HG03469 (cell line): Measurements from ENCODE around the gene PEX13.
"Not testable (repeated sequence)": the region's sequence is repeated elsewhere in the genome, so short reads cannot be mapped to it uniquely, and the experiment has no call there.

Source experiments
- ATAC-seq: cut with Tn5 transposase; IDR thresholded peaks from one replicate; pipeline ENCODE4 v1.9.1; 2021; ENCODE audit warnings: mild to moderate bottlenecking, moderate library complexity, moderate number of reproducible peaks; ENCODE audit not compliant: unreplicated experiment

Gene PEX13

DNA sequence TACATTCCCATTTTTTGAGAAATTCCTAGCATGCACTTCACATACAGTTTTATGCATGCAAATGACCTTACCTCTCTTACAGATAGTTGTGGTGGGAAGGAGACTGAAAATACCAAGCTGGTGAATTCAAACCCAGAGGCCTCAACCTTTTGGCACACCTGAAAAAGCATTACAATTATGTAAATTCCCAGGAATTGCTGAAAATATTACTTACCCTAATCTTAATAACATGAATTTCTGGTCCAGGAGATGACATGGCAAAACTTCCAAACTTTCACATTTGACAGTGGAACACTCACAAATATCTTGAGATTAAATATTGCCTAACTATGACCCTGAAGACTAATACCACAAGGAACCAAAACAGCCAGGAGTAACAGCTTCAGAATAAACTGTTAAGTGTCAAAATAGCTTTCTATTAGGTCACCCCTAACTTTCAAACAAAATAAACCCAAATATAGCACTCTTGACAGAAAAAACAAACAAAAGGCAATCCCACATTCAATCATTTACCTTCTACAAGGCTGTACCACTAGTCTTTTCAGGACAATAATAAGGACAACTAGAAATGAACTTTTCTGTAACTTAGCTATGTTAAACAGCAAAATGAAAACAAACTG, 10.9 kb upstream of the PEX13 start:
- ATAC-seq: no peak

DNA sequence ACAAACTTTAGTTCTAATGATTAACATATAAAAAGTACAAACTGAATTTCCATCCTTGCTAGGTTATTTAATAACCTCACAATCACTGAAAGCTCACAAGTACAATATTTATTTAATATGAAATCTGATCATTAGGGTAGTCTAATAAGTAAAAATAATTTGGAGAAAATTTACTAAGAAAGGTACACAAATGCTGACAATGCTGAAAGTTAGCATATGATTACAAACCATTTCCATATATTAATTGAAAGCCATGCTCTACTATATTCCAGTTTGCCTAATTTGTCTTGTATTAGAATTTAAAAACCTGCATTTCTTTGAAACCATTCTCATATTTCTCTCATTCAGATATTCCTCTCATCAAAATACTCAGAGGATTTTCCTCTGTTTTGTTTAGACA, 8.2 kb upstream of the PEX13 start:
- no peak for ATAC-seq

DNA sequence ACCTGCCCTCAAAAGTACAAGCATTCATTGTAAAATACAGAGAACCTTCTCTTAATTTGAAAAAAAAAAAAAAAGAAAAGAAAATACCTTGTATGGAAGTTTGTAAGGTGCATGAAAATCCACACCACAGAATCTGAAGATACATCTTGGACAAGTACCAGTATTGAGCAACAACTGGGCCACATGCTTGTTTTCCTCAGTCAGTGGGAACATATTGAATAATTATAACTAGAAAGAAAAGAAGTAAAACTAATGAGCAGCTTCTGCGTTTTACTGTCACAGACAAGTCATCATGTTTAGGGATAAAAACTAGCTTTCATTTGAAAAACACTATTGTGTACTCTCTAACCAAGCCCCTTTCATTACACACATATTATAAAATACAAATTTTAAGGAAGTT, 5.8 kb upstream of the PEX13 start:
- ATAC-seq: no peak

DNA sequence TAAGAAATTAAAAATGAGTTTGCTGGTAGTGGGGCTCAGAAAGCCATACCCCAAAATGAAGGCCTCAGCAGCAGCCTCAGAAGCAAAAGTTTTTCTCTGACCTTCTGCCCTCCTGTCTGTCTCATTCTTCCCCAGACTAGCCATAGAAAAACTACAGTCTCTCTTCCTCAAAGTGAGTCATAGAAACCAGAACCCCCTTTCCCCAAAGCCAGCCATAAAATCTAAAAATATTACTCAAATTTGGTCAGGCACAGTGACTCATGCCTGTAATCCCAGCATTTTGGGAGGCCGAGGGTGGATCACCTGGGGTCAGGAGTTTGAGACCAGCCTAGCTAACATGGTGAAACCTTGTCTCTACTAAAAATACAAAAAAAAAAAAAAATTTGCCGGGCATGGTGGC, 5.2 kb upstream of the PEX13 start:
- ATAC-seq: not testable (repeated sequence)

DNA sequence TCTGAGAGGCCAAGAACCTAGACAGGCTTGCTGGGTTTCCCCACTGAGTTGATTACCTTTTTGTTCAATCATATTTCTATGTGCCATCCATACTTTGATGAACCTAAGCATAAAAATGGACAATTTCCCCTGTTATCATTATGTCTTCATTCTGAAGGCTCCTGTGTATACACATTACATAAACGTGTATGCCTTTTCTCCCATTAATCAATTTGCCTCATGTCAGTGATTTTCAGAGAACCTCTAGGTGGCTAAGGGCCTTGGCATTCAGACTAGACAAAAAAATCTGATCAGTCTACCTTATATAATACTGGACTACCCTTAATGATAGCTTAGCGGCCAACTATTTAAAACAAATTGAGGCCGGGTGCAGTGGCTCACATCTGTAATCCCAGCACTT, 4.1 kb upstream of the PEX13 start:
- ATAC-seq: no peak

DNA sequence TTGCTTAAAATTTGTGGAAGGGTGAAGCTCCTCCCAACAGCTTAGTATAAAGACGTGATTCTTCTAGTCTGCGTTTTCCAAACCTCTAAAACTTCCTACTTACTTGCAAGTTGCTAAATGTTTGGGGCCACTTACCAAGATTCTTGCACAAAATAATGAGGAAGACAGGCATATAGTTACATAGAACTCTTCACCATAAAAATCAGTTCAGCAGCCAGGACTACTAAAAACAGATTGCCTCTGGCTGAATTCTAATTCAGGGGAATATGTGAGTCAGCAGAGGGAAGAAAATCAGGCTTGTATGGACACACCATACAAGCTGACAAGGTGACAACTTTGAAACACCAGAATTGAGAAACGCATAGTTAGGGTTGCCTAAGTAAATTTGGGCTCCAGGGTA, 2.8 kb upstream of the PEX13 start:
- no peak for ATAC-seq

DNA sequence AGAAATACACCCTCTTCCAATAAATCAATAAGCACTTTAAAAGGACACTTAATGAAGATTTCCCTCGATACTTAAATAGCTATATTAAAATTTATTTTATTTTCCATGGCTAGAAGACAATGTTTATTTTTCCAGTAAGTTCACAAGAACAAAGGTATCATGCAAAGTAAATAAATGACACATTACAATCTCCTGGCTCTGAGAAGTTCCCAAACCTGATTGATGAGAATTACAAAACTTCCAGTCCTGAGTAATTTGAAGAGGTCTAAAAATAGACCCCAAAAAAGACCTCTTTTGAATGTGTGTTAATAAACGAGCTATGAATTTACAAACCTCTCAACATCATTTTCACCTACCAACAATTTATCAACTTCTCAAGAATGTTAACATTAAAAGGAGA, 1.5 kb upstream of the PEX13 start:
- ATAC-seq: no peak

DNA sequence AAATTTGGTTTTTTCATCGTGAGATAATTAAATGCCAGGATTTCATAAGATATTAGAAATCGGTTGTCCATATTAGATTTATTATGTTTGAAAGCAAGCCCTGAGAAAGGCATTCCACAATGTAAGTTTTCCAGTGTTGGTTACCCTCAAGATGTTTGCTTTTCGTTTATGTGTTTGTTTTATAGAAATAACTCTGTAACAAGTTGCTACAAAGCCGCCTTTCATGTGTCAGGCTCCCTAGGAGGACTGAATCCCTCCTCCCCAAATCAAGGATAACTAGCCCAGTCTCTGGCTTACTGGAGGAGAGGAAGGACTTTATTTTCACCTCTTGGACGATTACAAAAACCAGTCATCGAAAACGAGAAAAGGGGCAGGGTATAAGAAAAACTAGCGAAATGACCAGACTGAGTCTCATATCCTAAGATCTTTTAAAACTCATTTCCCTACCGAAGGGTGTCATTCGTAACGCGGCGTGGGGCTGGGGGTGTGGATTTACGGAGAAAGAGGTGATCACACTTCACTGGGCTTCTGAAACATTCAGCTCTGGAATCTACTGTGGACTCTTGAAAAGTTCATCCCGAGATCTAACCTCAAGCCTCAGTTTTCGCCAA, 1.0 kb upstream of the PEX13 start:
- ATAC-seq: no peak

DNA sequence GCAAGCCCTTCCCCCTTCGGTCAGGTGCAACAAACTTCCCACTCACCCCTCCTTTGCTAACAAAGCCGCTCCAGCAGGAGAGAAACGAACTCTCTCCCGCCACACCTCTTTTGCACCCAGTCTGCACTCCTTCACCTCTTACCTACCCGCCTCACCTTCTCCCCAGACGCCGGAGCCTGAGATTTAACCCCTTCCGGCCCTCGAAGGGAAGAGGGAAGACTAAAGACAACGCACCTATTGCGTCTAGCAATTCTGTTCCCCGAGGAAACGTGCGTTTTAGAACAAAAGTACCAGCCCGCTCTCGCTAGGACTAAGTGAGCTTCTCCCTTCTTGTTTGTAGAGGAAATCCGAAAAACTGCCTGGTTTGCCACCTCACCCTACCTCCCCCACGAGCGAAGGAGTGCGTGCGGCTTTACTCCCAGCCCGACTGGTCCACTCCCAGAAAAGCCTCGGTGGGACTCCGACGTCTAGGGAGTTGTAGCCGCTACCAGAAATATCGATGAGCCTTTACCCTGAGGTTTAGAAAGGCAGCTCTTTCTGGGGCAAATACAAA, 441 bp upstream of the PEX13 start:
- peak; percentile 27 for ATAC-seq

DNA sequence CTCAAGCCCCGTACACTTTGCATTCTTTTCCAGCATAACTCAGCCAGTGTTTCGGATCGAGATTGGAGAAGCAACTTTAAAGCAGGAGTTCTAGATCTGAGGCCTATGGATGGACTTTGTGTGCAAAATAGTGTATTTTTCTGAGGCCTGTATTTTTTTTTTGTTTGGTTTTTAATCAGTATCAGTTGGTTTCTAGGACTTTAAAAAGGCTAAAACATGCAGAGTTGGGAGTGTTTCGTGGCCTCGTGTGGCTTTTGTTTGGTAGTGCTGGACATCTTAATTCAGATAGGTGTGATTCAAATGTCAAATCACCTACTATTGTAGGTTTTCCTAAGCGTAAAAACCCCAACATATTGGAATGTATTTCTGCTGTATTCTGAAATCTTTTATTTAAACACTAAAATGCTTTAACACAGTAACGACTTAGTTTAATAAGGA, 817 bp downstream of the PEX13 start:
- no peak for ATAC-seq

DNA sequence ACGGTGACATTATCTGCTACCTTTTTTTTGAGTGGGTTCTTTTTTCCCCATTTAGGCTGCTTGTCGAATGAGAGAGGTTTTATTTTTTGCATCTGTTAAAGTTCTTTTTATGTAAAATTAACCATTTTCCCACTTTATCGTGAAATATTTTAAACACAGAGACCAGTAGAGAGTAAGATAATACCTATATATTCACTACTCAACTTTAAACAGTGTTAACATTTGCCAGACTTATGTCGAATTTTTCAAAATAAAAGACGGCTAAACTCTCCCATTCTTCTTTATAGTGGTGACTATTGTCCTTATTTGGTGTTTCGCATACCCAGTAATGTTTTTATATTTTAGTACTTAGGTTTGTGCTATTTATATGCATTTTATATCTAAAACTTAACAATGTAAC, 1.3 kb downstream of the PEX13 start:
- no peak for ATAC-seq

DNA sequence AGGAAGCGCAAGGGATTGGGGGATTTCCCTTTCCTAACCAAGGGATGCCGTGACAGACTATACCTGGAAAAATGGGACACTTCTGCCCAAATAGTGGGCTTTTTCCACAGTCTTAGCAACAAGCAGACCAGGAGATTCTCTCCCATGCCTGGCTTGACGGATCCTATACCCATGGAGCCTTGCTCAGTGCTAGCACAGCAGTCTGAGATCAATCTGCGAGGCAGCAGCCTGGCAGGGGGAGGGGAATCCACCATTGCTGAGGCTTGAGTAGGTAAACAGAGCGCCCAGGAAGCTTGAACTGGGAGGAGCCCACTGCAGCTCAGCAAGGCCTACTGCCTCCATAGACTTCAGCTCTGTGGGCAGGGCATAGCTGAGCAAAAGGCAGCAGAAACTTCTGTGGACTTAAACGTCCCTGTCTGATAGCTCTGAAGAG, 3.7 kb downstream of the PEX13 start:
- ATAC-seq: no peak

DNA sequence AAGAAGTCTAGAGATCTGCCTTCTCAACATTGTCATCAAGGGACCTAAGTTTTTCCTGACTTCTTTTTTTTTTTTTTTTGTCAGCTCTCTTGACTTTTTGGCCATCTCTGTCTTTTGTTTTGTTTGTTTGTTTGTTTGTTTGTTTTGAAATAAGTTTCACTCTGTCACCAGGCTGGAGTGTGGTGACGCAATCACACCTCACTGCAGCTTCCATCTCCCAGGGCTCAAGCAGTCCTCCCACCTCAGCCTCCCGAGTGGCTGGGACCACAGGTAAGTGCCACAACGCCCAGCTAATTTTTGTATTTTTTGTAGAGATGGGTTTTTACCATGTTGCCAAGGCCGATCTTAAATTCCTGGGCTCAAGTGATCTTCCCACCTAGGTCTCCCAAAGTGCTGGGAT, 6.2 kb downstream of the PEX13 start:
- no peak for ATAC-seq

DNA sequence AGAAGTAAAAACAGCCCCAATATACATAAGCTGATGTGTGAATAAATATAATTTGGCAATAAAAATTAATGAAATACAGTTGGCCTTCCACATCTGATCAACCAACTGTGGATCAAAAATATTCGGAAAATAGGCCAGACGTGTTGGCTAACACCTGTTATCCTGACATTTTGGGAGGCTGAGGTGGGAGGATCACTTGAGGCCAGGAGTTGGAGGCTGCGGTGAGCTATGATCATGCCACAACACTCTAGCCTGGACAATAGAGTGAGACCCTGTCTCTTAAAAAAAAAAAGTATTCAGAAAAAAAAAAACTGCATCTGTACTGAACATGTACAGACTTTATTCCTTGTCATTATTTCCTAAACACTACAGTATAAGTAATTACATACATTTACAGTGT, 12.0 kb downstream of the PEX13 start:
- no peak for ATAC-seq

DNA sequence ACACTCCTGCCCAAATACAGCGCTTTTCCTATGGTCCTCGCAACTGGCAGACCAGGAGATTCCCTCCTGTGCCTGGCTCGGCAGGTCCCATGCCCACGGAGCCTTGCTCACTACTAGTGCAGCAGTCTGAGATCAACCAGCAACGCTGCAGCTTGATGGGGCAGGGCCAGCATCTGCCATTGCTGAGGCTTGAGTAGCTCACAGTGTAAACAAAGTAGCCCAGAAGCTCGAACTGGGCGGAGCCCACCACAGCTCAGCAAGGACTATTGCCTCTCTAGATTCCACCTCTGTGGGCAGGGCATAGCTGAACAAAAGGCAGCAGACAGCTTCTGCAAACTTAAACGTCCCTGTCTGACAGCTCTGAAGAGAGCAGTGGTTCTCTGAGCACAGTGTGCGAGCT, 17.1 kb downstream of the PEX13 start:
- ATAC-seq: not testable (repeated sequence)

DNA sequence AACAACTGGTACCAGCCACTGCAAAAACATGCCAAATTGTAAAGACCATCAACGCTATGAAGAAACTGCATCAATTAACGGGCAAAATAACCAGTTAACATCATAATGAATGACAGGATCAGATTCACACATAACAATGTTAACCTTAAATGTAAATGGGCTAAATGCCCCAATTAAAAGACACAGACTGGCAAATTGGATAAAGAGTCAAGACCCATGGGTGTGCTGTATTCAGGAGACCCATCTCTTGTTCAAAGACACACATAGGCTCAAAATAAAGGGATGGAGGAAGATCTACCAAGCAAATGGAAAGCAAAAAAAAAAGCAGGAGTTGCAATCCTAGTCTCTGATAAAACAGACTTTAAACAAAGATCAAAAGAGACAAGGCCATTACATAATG, 19.1 kb downstream of the PEX13 start:
- ATAC-seq: not testable (repeated sequence)

DNA sequence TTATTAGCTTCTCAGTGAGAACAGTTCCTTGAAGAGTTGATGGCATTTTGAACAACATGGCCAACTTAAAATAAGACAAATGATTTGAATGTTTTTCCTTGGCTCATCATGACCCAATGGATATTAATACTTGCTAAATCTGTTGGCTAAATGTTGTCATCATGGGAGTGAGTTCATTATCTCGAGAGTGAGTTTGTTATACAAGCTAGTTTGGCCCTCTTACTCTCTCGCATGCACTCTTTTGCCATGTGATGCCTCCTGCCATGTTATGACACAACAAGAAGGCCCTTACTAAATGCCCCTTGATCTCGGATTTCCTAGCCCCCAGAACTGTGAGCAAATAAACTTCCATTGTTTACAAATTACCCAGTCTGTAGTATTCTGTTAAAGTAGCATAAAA, 25.3 kb downstream of the PEX13 start:
- no peak for ATAC-seq

DNA sequence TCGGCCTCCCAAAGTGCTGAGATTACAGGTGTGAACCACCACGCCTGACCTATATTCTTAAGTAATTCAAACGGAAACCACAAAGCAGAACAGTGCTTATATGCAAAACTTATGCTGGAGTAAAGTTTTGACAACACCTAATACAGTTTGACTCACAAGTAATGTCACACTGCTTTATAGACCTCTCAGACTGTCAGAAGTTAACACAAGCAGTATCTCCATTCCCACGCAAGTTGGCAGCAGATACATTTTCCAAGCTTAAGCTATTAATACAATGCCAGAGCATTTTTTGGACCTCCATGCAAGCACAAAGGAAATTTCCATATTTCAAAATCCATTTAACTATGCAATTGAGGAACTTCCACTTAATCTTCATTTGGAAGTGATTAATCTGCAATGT, 27.1 kb downstream of the PEX13 start:
- no peak for ATAC-seq

DNA sequence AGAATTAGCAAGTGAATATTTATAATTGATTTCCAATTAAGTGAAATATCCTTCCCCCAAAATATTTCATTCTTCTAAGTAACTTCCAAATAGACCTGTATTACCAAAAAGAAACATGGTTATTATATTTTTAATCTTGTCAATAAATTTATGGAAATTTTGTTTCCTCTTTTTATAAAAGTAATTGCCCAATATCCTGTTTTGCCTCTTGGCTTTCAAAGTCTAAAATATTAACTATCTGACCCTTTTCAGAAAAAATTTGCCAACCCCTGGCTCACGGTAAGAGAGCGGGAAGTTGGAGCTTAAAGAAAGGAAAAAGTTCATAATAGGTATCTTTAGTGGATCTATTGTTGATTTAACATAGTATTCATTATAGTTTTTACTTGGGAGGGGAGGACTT, 27.7 kb downstream of the PEX13 start:
- ATAC-seq: no peak

DNA sequence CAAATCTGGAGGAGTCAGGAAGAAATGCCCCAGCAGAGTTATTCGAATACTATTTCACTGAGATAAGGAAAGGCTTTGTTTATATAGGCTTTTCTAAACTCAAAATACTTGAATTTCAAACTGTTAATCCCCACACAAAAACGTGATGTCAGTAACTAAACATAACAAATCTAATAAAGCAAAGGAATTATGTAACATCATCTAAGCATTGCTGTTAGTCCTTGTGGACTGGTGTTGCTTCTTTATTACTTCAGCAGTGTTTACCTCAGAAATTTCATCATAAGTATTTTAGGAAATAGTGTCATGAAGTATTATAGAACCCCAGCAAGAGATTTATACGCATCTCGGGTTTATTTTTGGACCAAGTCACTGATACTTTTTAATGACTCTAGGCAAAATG, 28.5 kb downstream of the PEX13 start:
- no peak for ATAC-seq

DNA sequence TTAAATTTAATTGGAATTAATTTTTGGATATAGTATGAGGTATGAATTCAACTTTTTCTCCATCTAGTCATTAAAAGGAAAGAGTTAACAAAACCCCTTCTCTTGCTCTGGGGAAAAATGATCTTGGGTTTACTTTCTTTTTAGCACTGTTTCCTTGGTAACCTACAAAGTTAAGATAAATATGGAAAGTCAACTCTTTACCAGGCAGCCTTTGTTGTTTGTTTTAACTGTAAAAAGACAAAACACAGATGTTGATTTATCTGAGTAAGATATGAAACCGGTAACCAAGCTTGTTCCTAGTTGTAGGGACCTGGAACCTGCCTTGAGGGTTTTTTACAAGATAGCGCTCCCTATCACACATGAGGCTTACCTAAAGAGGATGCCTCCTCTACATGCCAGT, 38.0 kb downstream of the PEX13 start:
- no peak for ATAC-seq

DNA sequence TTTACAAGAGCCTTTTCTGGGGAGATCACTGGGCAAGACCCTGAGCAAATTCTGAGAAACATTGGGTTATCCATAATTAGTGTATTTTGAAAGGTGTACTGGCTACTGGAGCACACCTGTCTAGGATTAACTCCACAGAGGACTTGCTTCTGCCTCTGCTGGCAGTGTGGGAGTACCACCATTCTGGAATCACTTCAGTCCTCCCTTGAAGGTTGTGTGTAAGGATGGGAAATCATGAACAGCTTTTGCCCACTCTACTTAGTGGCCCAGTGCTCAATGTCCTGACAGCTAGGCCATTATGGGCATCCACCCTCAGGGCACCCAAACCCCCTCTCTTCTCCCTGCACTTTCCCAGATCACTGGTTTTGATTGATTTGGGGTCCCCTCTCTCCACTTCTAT, 40.0 kb downstream of the PEX13 start:
- ATAC-seq: no peak

DNA sequence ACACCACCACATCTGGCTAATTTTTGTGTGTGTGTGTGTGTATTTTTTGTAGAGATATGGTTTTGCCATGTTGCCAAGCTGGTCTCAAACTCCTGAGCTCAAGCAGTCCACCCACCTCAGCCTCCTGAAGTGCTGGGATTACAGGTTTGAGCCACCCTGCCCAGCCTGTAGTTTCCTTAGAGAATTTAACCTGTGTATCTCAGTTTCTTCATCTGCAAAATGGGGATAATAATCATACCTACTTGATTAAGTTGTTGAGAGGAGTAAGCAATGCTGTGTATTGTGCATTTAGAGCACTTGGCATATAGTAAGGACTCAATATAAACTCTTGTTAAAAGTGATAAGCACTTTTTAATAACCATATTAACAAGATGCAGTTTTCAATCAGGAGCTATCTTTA, 41.9 kb downstream of the PEX13 start:
- no peak for ATAC-seq
